Stomach (tissue), 4 donors: ENCODE data around the gene ANGPTL8.

Source experiments
- POLR2A ChIP-seq, 4 donors: fragments of 450-650 bp; IDR thresholded peaks; one replicate each; pipeline ENCODE4 v1.6.1; 2016; ENCODE audit warnings: antibody characterized with exemption in 4 of 4, control low read depth in 2 of 4, mild to moderate bottlenecking in 1 of 4, moderate library complexity in 1 of 4
- POLR2AphosphoS5 ChIP-seq, 3 donors: sonication (generic); formaldehyde crosslinking; IDR thresholded peaks; one replicate each; pipeline ENCODE4 v1.6.1; 2016; ENCODE audit warnings: antibody characterized with exemption in 3 of 3
- TF ChIP-seq, protein P1 (sequence below), 7 experiments: fragments of 450-650 bp in 4 of 7; fragments of 200-600 bp in 3 of 7; sonication (generic) in 3 of 7; IDR thresholded peaks; one replicate each; pipeline ENCODE4 v1.5.1; 2016 to 2019; ENCODE audit warnings: antibody characterized with exemption in 7 of 7, control low read depth in 2 of 7, mild to moderate bottlenecking in 1 of 7

DNA sequence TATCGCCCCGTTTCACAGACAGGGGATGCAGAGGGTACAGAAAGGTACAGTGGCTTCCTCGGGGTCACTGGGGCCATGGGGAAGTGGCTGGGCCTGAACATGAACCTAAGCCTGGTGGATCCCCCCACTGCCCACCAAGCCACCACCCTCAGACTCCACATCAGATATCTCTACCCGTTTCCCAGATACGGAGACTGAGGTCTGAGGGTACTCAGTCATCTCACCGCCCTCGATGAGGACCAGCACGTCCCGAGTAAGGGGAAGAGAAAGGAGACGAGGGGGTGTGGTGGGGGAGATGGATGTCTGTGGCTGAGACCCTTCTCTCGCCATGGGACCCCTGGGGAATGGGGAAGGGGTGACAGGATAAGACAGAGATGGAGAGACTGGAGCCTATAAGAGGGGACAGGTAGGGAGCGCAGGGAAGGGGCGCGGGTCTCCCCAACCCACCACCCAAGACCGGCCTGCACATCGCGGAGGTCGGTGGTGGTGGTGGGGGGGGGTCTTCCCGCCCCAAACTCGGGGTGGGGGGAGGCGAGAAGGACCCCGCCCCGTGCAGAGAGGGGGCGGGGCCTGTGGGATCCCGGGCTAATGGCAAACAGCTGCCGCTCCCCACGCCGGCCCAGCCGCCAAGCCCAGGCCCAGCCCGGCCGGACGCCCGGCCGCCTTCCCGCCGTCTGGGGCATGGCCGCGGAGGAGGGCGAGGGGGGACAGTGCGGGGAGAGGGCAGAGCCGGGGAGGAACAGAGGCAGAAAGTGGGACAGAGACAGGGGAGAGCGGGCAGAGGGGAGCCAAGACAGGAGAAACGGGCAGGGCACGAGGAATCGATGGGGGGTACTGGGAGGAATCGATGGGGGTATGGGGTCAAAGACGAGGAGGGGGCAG is 42.8 kb upstream of the ANGPTL8 start:
- TF ChIP-seq, protein P1, sequence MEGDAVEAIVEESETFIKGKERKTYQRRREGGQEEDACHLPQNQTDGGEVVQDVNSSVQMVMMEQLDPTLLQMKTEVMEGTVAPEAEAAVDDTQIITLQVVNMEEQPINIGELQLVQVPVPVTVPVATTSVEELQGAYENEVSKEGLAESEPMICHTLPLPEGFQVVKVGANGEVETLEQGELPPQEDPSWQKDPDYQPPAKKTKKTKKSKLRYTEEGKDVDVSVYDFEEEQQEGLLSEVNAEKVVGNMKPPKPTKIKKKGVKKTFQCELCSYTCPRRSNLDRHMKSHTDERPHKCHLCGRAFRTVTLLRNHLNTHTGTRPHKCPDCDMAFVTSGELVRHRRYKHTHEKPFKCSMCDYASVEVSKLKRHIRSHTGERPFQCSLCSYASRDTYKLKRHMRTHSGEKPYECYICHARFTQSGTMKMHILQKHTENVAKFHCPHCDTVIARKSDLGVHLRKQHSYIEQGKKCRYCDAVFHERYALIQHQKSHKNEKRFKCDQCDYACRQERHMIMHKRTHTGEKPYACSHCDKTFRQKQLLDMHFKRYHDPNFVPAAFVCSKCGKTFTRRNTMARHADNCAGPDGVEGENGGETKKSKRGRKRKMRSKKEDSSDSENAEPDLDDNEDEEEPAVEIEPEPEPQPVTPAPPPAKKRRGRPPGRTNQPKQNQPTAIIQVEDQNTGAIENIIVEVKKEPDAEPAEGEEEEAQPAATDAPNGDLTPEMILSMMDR (IDR thresholded peaks at IDR 0.05), result no peak
- TF ChIP-seq POLR2A (IDR thresholded peaks at IDR 0.05) (no peak), POLR2AphosphoS5 (IDR thresholded peaks at IDR 0.05) (no peak)
